HG02973 (cell line): ENCODE measurements around the gene PRKG1.

Experiments
- ATAC-seq: cut with Tn5 transposase; IDR thresholded peaks from one replicate; pipeline ENCODE4 v1.9.1; 2021; ENCODE audit warnings: moderate library complexity; ENCODE audit not compliant: unreplicated experiment

Gene PRKG1

GRCh38 chr10:51487576-51487975 is 413.3 kb downstream of the PRKG1 start:
- no peak for ATAC-seq

- ATAC-seq: no peak
These were observed 414.6 kb downstream of the PRKG1 start for GRCh38 chr10:51488766-51489408.

GRCh38 chr10:51498424-51498823 is 424.1 kb downstream of the PRKG1 start:
- no peak for ATAC-seq

- ATAC-seq: no peak
These were observed 427.1 kb downstream of the PRKG1 start for GRCh38 chr10:51501396-51501795.

GRCh38 chr10:51502124-51502523 is 427.8 kb downstream of the PRKG1 start:
- no peak for ATAC-seq

DNA sequence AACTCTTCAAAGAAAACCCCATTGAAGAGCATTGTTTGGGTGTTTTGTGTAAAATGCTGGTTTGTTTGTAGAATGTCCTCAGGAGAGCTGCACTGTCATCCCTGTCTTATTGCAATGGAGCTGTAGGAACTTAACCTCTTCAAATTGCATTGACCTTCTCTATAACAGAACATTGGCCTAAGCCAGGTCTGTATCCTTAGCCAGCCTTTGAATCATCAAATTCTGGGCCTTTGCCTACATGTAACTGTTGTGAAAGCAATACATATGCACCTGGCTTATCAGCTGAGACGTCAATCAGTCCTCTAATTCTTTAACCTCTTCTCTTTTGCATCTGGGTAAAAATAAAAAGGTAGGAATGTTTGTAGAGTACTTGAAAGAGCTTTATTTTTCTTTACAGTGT is 429.1 kb downstream of the PRKG1 start:
- ATAC-seq: no peak

DNA sequence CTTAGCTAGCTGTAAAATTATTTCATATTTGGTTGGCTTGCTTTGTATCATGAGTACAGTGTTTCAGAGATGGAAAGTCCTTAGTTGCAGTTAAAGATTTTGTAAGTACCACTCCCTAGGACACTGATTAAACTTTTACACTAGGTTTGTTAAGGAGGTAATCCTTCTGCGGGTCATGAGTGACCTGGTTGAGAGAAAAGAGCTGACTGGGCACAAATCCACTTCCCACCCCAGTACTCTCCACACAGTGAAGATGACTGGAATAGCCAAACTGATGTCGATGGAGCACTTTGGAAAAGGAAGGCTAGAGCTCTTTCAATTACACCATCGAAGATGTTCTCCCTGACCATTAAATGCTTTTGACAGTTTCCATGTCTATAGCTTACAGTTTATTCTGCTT is 433.2 kb downstream of the PRKG1 start:
- no peak for ATAC-seq

DNA sequence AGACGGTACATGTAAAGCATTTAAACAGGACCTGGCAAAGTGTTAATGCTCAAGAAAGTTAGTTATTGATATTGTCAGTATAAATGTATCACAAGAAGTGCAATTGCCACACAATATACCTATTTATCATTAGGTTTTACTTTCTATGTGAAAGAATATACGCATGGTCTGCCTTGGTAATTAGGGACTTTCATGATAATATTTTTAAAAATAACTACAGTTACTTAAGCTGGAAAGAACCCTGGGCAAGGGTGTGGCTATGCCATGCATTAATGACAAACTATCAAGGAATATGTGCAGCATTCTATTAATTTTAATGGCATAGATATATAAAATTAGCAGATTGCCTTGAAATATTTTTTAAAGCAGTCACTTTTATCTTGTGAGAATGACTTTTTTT is 433.9 kb downstream of the PRKG1 start:
- no peak for ATAC-seq

- no peak for ATAC-seq
These were observed 435.9 kb downstream of the PRKG1 start for GRCh38 chr10:51510231-51510630.

DNA sequence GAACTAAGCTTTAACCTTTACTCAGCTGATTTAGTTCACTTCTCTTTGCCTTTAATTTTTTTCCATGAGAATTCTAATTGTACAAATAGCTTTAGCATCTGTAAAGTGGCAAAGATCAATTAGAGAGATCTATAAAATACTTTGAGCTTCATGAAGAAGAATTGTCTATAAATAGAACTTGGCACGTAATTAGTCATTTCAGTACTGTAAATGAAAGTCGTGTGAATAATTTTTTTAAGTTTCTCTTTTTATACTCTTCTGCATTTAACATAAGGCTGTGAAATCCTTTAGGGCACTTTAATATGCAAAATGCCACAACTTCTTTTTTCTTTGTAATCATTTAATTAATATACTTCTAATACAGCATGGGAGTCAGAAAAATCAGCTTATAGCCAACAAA is 447.3 kb downstream of the PRKG1 start:
- no peak for ATAC-seq

DNA sequence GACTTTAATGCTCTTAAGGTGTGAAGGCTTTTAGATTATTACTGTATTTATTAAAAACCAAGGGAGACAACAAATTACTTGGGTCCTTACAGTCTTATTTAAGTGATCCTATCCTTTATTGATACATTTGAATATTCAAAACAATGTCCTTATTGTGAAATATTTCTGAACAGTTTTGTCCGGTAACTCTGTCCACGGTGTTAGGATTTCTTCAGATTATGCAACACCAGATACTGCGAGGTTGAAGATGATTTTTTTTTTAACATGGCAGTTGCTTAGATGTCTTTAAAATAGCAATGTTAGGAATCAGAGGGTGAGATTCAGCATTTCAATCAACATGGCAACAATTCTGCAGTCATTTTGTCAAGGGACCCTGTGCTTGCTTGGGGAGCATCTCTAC is 448.6 kb downstream of the PRKG1 start:
- no peak for ATAC-seq

GRCh38 chr10:51523440-51523839 is 449.2 kb downstream of the PRKG1 start:
- no peak for ATAC-seq

DNA sequence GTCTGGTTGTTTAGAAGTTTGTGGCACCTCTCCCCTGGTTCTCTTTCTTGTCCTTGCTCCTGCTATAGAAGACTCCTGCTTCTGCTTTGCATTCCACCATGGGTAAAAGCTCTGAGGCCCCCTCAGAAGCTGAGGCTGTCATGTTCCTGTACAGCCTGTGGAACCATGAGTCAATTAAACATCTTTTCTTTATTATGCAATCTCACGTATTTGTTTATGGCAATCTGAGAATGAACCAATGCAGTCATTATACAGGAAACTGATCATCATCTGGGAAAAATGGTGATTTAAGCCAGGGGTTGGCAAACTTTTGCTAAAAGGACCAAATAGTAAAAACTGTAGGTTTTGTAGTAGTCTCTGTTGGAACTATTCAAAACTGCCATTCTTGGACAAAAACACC is 449.8 kb downstream of the PRKG1 start:
- ATAC-seq: no peak

GRCh38 chr10:51527522-51528219 is 453.4 kb downstream of the PRKG1 start:
- ATAC-seq: no peak

DNA sequence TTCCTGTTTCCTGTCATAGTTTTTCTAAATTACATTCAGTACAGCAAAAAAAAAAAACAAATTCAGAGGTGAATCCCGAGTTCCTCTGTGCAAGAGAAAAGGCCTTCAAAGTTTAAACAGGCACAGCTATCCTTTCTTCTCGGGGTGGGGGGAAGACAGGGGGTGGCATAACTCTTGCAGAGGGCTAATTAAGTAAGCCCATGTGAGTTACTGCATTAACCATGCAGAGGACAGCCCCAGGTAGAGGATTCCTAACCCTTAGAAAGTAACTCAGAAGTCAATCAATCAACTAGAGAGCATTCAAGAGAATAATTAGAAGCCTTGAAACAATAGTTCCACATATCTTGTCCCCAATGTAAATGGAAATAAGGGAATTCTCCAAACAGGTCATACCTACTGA is 454.2 kb downstream of the PRKG1 start:
- no peak for ATAC-seq

GRCh38 chr10:51530541-51530940 is 456.3 kb downstream of the PRKG1 start:
- ATAC-seq: no peak

DNA sequence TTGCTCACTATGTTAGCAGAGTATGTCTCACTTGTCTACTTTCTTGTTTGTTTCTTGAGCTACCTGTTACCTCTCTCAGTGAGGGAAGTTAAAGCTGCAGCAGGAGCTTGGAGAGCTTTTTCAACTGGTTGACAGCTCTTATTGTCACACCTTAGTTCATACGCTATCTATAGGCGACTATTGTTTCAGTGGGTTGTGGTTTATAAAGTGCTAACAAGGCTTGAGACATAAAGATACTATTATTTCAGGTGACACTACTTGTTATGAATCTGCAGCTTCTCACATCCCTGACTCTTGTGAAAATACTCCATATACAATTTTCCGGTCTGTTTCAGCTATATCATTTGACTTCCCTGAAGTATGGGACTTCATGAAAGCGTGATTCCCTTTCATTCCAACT is 457.8 kb downstream of the PRKG1 start:
- ATAC-seq: no peak

- ATAC-seq: no peak
These were observed 468.6 kb downstream of the PRKG1 start for GRCh38 chr10:51542853-51543252.

DNA sequence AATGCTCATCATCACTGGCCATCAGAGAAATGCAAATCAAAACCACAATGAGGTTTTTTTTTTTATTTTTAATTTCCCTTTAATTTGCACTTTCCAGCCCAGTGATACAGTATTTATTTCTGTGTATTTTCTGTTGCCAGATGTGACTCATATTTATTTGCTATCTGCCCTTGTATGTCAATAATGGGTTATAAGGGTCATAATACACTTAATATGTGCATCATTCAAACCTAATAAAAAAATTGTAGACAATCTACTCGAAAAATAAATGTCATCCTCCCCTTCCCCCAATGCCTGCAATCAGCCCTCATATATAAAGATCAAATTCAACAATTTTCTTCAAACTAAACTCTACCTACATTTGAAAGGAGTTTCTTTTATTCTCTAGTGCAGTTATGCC is 470.6 kb downstream of the PRKG1 start:
- ATAC-seq: no peak

DNA sequence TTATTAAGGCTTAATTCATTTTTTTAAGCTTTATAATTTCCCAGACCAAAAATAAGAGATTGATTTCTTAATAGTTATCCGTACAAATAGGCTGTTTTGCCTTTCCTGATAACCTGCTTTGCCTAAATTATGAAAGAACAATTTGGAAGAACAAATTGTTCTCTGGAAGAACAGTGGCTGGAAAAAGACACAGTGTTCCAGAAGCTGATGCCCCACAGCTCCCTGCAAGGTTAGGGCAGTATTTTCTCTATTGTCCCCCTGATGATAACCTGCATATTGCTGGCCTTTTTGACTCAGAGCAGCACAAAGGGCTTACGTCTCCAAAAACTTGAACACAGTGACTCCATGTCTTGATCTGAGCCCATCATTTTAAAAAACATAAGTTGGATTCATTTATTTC is 473.7 kb downstream of the PRKG1 start:
- no peak for ATAC-seq

DNA sequence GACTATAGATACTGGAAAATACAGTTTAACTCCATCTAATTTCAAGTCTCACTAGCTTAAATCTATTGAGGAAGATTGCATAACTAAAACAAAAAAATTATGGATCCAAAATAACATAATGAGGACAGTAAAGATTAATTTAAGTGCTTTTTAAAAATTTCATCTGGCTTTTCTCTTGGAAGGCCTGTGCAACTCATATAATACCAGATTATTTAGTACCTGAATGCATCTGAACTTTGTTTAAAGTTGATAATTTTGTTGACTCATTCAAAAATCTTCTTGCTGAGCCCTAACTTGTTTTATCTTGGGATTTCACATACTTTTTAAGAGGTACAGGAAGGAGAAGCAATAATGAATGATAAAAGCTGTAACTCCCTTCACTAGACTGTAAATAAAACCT is 478.6 kb downstream of the PRKG1 start:
- no peak for ATAC-seq

DNA sequence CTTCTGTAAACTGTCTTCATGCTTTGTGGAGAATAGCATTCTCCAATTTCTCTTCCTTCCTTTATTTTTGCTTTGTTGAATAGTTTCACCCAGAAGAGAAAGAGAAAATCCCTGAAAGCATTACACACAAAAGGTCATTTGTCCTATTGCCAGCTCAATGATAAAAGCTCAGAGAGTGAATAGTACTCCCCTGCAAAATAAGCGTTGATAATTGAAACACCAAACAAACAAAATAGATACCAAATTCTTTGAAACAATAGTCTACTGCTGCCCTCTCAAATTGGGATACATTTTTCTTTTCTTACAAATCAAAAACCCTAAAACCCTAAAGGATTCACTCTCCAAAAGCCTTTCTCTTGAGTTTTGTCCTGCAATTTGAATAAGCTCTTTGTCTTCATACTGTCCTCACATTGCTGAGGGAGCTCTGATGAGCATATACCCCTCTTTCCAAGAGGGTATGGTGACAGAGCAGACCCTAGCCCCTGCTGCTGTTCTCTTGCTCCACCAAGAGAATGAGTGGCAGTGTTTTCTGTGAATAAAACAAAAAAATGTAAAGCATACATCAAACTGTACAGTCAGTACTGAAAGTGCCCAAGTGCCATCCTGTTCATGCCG is 490.7 kb downstream of the PRKG1 start:
- no peak for ATAC-seq
